Panc1 (cell line): ENCODE results near the gene SRC.

Experiments
- CTCF ChIP-seq: fragments of 450-650 bp; IDR thresholded peaks from 2 replicates; pipeline ENCODE4 v1.5.1; 2017; ENCODE audit warnings: mild to moderate bottlenecking
- POLR2AphosphoS5 ChIP-seq: IDR thresholded peaks from 2 replicates; pipeline ENCODE4 v1.6.1; 2012; ENCODE audit warnings: mild to moderate bottlenecking, low read depth, low read length, moderate library complexity
- REST ChIP-seq, 2 experiments: IDR thresholded peaks; 2 replicates each; pipeline ENCODE4 v1.6.1; 2011 to 2012; ENCODE audit warnings: low read depth in 2 of 2, control low read depth in 1 of 2, low read length in 1 of 2, mild to moderate bottlenecking in 1 of 2, moderate library complexity in 1 of 2; ENCODE audit not compliant: insufficient read depth in 1 of 2
- SIN3A ChIP-seq: IDR thresholded peaks from 2 replicates; pipeline ENCODE4 v1.6.1; 2012; ENCODE audit warnings: low read depth, mild to moderate bottlenecking, low read length, moderate library complexity, borderline replicate concordance; ENCODE audit not compliant: insufficient read depth
- TCF7L2 ChIP-seq: IDR thresholded peaks from 2 replicates; pipeline ENCODE4 v1.6.1; 2011; ENCODE audit warnings: mild to moderate bottlenecking, low read depth, low read length, inconsistent platforms

GRCh38 chr20:37325206-37325605 lies 20.7 kb upstream of the SRC start:
- TF ChIP-seq POLR2AphosphoS5: no peak
- TF ChIP-seq CTCF: no peak
- TF ChIP-seq TCF7L2: no peak
- no peak for TF ChIP-seq REST (IDR thresholded peaks at IDR 0.05; ENCODE audit: insufficient read depth in 1 of 2, low read depth in 2 of 2, low read length in 1 of 2)
- no peak for TF ChIP-seq SIN3A
